Keratinocyte (primary cell): ENCODE data around the gene FAM83D. TPM values are rescaled to one million over a fixed set of nuclear protein-coding genes. Genes with fewer than 3 reads are reported as not detected.

Source experiments
- DNase-seq: peaks from one replicate; pipeline ENCODE4 v3.0.0-alpha.2; 2011; ENCODE audit warnings: low read depth, missing footprints, low spot score
- FAIRE-seq: peaks from 2 replicates; lab custom pipeline; 2011; peaks lifted over from hg19 to GRCh38; lab: Jason Lieb, UNC
- H2AFZ ChIP-seq: 2 replicates; pipeline ENCODE4 v1.6.0; 2012; ENCODE audit warnings: low read length, control low read depth, inconsistent platforms; ENCODE audit not compliant: control insufficient read depth
- H3K27ac ChIP-seq: 2 replicates; pipeline ENCODE4 v1.5.1; 2011; ENCODE audit warnings: low read length; ENCODE audit not compliant: control insufficient read depth, insufficient read depth
- H3K27me3 ChIP-seq: 3 replicates; pipeline ENCODE4 v1.6.0; 2011; ENCODE audit warnings: low read length; ENCODE audit not compliant: control insufficient read depth, insufficient read depth; ENCODE audit errors: extremely low read depth
- H3K36me3 ChIP-seq, 2 experiments: 2 replicates in 1 of 2; 3 replicates in 1 of 2; pipeline ENCODE4 v1.5.1; 2011; ENCODE audit warnings: low read length in 2 of 2, mild to moderate bottlenecking in 1 of 2; ENCODE audit not compliant: control insufficient read depth in 2 of 2, insufficient read depth in 2 of 2; ENCODE audit errors: extremely low read depth in 1 of 2
- H3K4me1 ChIP-seq: 3 replicates; pipeline ENCODE4 v1.5.1; 2011; ENCODE audit warnings: low read length; ENCODE audit not compliant: control insufficient read depth, insufficient read depth; ENCODE audit errors: extremely low read depth
- H3K4me2 ChIP-seq: 3 replicates; pipeline ENCODE4 v1.6.0; 2011; ENCODE audit warnings: low read depth, low read length; ENCODE audit not compliant: control insufficient read depth, insufficient read depth; ENCODE audit errors: extremely low read depth
- H3K4me3 ChIP-seq, 3 experiments: fragments of 200-600 bp in 1 of 3; sonication (generic) in 1 of 3; 2 replicates in 2 of 3; 3 replicates in 1 of 3; pipeline ENCODE4 v1.5.1; 2011 to 2016; ENCODE audit warnings: low read length in 3 of 3, mild to moderate bottlenecking in 3 of 3, control low read depth in 2 of 3, inconsistent platforms in 1 of 3, low read depth in 1 of 3, mixed read lengths in 1 of 3, mixed run types in 1 of 3, moderate library complexity in 1 of 3; ENCODE audit not compliant: control insufficient read depth in 2 of 3, insufficient read depth in 2 of 3; ENCODE audit errors: extremely low read depth in 1 of 3
- H3K79me2 ChIP-seq: 2 replicates; pipeline ENCODE4 v1.6.0; 2012; ENCODE audit warnings: low read length; ENCODE audit not compliant: control insufficient read depth, insufficient read depth
- H3K9ac ChIP-seq: 3 replicates; pipeline ENCODE4 v1.6.0; 2011; ENCODE audit warnings: low read length; ENCODE audit not compliant: control insufficient read depth, insufficient read depth; ENCODE audit errors: extremely low read depth
- H3K9me1 ChIP-seq: 3 replicates; pipeline ENCODE4 v1.6.0; 2011; ENCODE audit warnings: low read length; ENCODE audit not compliant: control insufficient read depth, insufficient read depth; ENCODE audit errors: extremely low read depth
- H3K9me3 ChIP-seq: 2 replicates; pipeline ENCODE4 v1.5.1; 2012; ENCODE audit warnings: low read depth, low read length; ENCODE audit not compliant: control insufficient read depth
- H4K20me1 ChIP-seq: 3 replicates; pipeline ENCODE4 v1.6.0; 2011; ENCODE audit warnings: low read length; ENCODE audit not compliant: control insufficient read depth, insufficient read depth; ENCODE audit errors: extremely low read depth
- CTCF ChIP-seq, 3 experiments: IDR thresholded peaks in 1 of 3; conservative IDR thresholded peaks in 1 of 3; optimal IDR thresholded peaks in 1 of 3; 2 replicates in 2 of 3; 3 replicates in 1 of 3; pipeline versions ENCODE3 to v1.5.1; 2011; ENCODE audit warnings: low read length in 3 of 3, mild to moderate bottlenecking in 3 of 3, moderate library complexity in 2 of 3, control low read depth in 1 of 3, inconsistent platforms in 1 of 3; ENCODE audit not compliant: insufficient read depth in 2 of 3; ENCODE audit errors: extremely low read depth in 1 of 3
- EZH2 ChIP-seq: IDR thresholded peaks from one replicate; pipeline ENCODE4 v1.6.1; 2012; ENCODE audit warnings: inconsistent platforms, mild to moderate bottlenecking, low read length, moderate library complexity
- dilution Hi-C: fragments of 300-500 bp; cut with MboI; formaldehyde crosslinking; loops from one replicate; pipeline ENCODE4 v1.7.0; 2020; ENCODE audit warnings: low sequenced_read_pairs; ENCODE audit not compliant: extremely low pct_ligation_motif_present
- polyA plus RNA-seq, 5 experiments: library from polyadenylated mRNA; depleted of rRNA in 3 of 5; stranded (reverse) in 3 of 5; stranded (forward) in 1 of 5; unstranded in 1 of 5; fragments of >200 nt; gene quantifications; 1 replicate in 1 of 5; 2 replicates in 3 of 5; 3 replicates in 1 of 5; pipeline versions ENCODE4 v1.2.1 to v1.2.3, GENCODE V29; 2011 to 2012; ENCODE audit warnings: missing spikeins in 2 of 5, low read depth in 1 of 5, low replicate concordance in 1 of 5

Gene FAM83D
- polyA plus RNA-seq, 1 donor (not counting 4 experiments of a cell fraction or from before 2014, with no cell fraction given): 32.1 TPM

- Histone ChIP-seq H3K9ac (no peak overlapping the region), H3K36me3 (peaks cover 0 to 30% of the 10 kb centered on the region in 2 experiments), H3K27me3 (no peaks in the 10 kb centered on the region), H3K27ac (peak overlapping the region; percentile 22), H3K4me3 (no peak overlapping the region), H3K4me1 (no peaks in the 10 kb centered on the region), H3K9me3 (no peaks in the 10 kb centered on the region), H3K9me1 (peaks cover 2% of the 10 kb centered on the region), H2AFZ (no peak overlapping the region), H3K79me2 (peaks cover 10% of the 10 kb centered on the region), H3K4me2 (no peak overlapping the region), H4K20me1 (no peaks in the 10 kb centered on the region)
- dilution Hi-C loops: no loop called here
- FAIRE-seq: no peak
- TF ChIP-seq EZH2: no peak
- no peak for TF ChIP-seq CTCF (optimal IDR thresholded peaks at IDR 0.05 in 1 of 3, IDR thresholded peaks at IDR 0.05 in 1 of 3, conservative IDR thresholded peaks at IDR 0.05 in 1 of 3; ENCODE audit: extremely low read depth in 1 of 3, insufficient read depth in 2 of 3, low read length in 3 of 3)
- no peak for DNase-seq
Observed at GRCh38 chr20:38950254-38950653, 24.0 kb downstream of the FAM83D start.

GRCh38 chr20:38951611-38952010 lies 25.4 kb downstream of the FAM83D start:
- no peak overlapping the region for H3K4me3 ChIP-seq
- H3K27ac ChIP-seq: no peak overlapping the region
- TF ChIP-seq EZH2: no peak
- TF ChIP-seq CTCF (optimal IDR thresholded peaks at IDR 0.05 in 1 of 3, IDR thresholded peaks at IDR 0.05 in 1 of 3, conservative IDR thresholded peaks at IDR 0.05 in 1 of 3; ENCODE audit: extremely low read depth in 1 of 3, insufficient read depth in 2 of 3, low read length in 3 of 3): no peak
- H3K9me3 ChIP-seq: no peaks in the 10 kb centered on the region
- no peaks in the 10 kb centered on the region for H4K20me1 ChIP-seq
- FAIRE-seq: no peak
- no peak overlapping the region for H3K9ac ChIP-seq
- peaks cover 8% of the 10 kb centered on the region for H3K79me2 ChIP-seq
- peaks cover 0 to 27% of the 10 kb centered on the region in 2 experiments for H3K36me3 ChIP-seq
- H3K27me3 ChIP-seq: no peaks in the 10 kb centered on the region
- dilution Hi-C loops: no loop called here
- H3K4me1 ChIP-seq: no peaks in the 10 kb centered on the region
- H3K9me1 ChIP-seq: peaks cover 2% of the 10 kb centered on the region
- no peak overlapping the region for H2AFZ ChIP-seq
- no peak overlapping the region for H3K4me2 ChIP-seq
- no peak for DNase-seq
